Measurements from ENCODE around the gene PRODH. TPM values are rescaled to one million over a fixed set of nuclear protein-coding genes. Genes with fewer than 3 reads are reported as not detected.
"Not testable (repeated sequence)": the region's sequence is repeated elsewhere in the genome, so short reads cannot be mapped to it uniquely, and the experiment has no call there.

The PRODH gene
- polyA plus RNA-seq, 2 donors: 6.9 to 13.5 TPM

GRCh38 chr22:18934688-18935087, 1.4 kb downstream of the PRODH start:
- WGBS, 2 donors: no CpG with 5 or more reads among the region's 7 CpGs
- not testable (repeated sequence) for H3K27ac ChIP-seq (ENCODE audit: low read depth in 2 of 2, low read length in 1 of 2); H3K4me3 ChIP-seq (ENCODE audit: low read depth in 1 of 2, low read length in 2 of 2)

GRCh38 chr22:18933914-18934313, 2.2 kb downstream of the PRODH start:
- Histone ChIP-seq H3K36me3 (ENCODE audit: control insufficient read depth in 2 of 2, insufficient read depth in 2 of 2, low read length in 1 of 2) (no peaks in the 10 kb centered on the region), H3K27me3 (ENCODE audit: control insufficient read depth in 1 of 2, insufficient read depth in 2 of 2, low read length in 2 of 2) (no peaks in the 10 kb centered on the region), H3K9me3 (ENCODE audit: control insufficient read depth in 2 of 2, insufficient read depth in 1 of 2, low read depth in 1 of 2, low read length in 1 of 2) (no peaks in the 10 kb centered on the region), H3K27ac (ENCODE audit: low read depth in 2 of 2, low read length in 1 of 2) (no peak overlapping the region), H3K4me3 (ENCODE audit: low read depth in 1 of 2, low read length in 2 of 2) (no peak overlapping the region), H3K4me1 (ENCODE audit: control insufficient read depth in 2 of 2, insufficient read depth in 2 of 2, low read length in 1 of 2) (no peaks in the 10 kb centered on the region)
- no CpG with 5 or more reads among the region's 7 CpGs for WGBS, 2 donors

More at GRCh38 chr22:18934688-18935087, 1.4 kb downstream of the PRODH start:
- not testable (repeated sequence) for H3K27me3 ChIP-seq (ENCODE audit: control insufficient read depth in 1 of 2, insufficient read depth in 2 of 2, low read length in 2 of 2); H3K9me3 ChIP-seq (ENCODE audit: control insufficient read depth in 2 of 2, insufficient read depth in 1 of 2, low read depth in 1 of 2, low read length in 1 of 2); H3K36me3 ChIP-seq (ENCODE audit: control insufficient read depth in 2 of 2, insufficient read depth in 2 of 2, low read length in 1 of 2); H3K4me1 ChIP-seq (ENCODE audit: control insufficient read depth in 2 of 2, insufficient read depth in 2 of 2, low read length in 1 of 2)

GRCh38 chr22:18931905-18932652, 4.0 kb downstream of the PRODH start:
- H3K27ac ChIP-seq (ENCODE audit: low read depth in 2 of 2, low read length in 1 of 2): no peak overlapping the region
- H3K27me3 ChIP-seq (ENCODE audit: control insufficient read depth in 1 of 2, insufficient read depth in 2 of 2, low read length in 2 of 2): no peaks in the 10 kb centered on the region
- no peaks in the 10 kb centered on the region for H3K36me3 ChIP-seq (ENCODE audit: control insufficient read depth in 2 of 2, insufficient read depth in 2 of 2, low read length in 1 of 2)
- H3K9me3 ChIP-seq (ENCODE audit: control insufficient read depth in 2 of 2, insufficient read depth in 1 of 2, low read depth in 1 of 2, low read length in 1 of 2): no peaks in the 10 kb centered on the region
- no peaks in the 10 kb centered on the region for H3K4me1 ChIP-seq (ENCODE audit: control insufficient read depth in 2 of 2, insufficient read depth in 2 of 2, low read length in 1 of 2)
- no peak overlapping the region for H3K4me3 ChIP-seq (ENCODE audit: low read depth in 1 of 2, low read length in 2 of 2)
- no CpG with 5 or more reads among the region's 16 CpGs for WGBS, 2 donors

- Histone ChIP-seq H3K4me1 (ENCODE audit: control insufficient read depth in 2 of 2, insufficient read depth in 2 of 2, low read length in 1 of 2) (no peaks in the 10 kb centered on the region), H3K27ac (ENCODE audit: low read depth in 2 of 2, low read length in 1 of 2) (no peak overlapping the region), H3K4me3 (ENCODE audit: low read depth in 1 of 2, low read length in 2 of 2) (no peak overlapping the region), H3K9me3 (ENCODE audit: control insufficient read depth in 2 of 2, insufficient read depth in 1 of 2, low read depth in 1 of 2, low read length in 1 of 2) (no peaks in the 10 kb centered on the region), H3K36me3 (ENCODE audit: control insufficient read depth in 2 of 2, insufficient read depth in 2 of 2, low read length in 1 of 2) (no peaks in the 10 kb centered on the region), H3K27me3 (ENCODE audit: control insufficient read depth in 1 of 2, insufficient read depth in 2 of 2, low read length in 2 of 2) (no peaks in the 10 kb centered on the region)
- 20% methylated on average over 2 of the region's 5 CpGs; no CpG with 5 or more reads in 1 of the 2 donors for WGBS, 2 donors
Observed at GRCh38 chr22:18929459-18929858, 6.6 kb downstream of the PRODH start.

DNA sequence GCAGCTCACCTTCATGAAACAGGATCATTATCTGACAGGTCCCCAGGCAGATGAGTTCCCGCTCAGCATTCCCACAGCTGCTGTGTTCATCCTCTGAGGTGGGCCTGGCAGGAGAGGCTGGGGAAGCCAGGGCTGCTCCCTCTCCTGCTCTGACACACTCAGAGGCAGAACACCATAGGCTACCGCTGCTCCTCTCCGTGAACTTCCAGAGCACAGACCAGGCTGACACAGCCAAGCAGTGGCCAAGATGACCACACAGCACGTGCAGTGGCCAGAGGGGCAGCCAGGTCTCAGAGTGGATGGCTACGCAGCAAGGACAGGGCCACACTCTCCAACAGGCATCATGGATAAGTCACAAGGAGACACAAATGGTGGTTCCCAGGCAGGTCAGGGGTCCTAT, 8.5 kb downstream of the PRODH start:
- no peaks in the 10 kb centered on the region for H3K27me3 ChIP-seq (ENCODE audit: control insufficient read depth in 1 of 2, insufficient read depth in 2 of 2, low read length in 2 of 2)
- no peaks in the 10 kb centered on the region for H3K4me1 ChIP-seq (ENCODE audit: control insufficient read depth in 2 of 2, insufficient read depth in 2 of 2, low read length in 1 of 2)
- WGBS, 2 donors: no CpG with 5 or more reads among the region's 5 CpGs
- H3K27ac ChIP-seq (ENCODE audit: low read depth in 2 of 2, low read length in 1 of 2): no peak overlapping the region
- no peaks in the 10 kb centered on the region for H3K36me3 ChIP-seq (ENCODE audit: control insufficient read depth in 2 of 2, insufficient read depth in 2 of 2, low read length in 1 of 2)
- no peaks in the 10 kb centered on the region for H3K9me3 ChIP-seq (ENCODE audit: control insufficient read depth in 2 of 2, insufficient read depth in 1 of 2, low read depth in 1 of 2, low read length in 1 of 2)
- no peak overlapping the region for H3K4me3 ChIP-seq (ENCODE audit: low read depth in 1 of 2, low read length in 2 of 2)

DNA sequence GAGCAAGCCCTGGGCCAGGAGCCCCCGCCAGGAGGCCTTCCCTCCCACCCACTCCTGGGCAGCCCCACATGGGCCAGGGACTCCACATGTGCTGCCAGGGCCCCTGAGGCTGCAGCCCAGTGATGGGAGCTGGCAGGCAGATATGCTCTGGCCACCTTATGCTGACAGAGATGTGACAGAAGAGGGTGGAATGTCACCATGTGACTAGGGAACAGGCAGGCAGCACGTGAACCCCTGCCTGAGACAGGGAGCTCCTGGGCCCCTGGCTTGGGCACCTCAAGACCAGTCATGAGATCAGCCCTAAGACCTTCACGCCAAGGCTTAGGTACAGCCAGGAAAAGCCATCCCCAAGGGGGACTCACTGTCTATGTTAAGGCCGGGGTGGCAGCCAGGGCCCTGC, 9.1 kb downstream of the PRODH start:
- Histone ChIP-seq H3K27ac (ENCODE audit: low read depth in 2 of 2, low read length in 1 of 2) (no peak overlapping the region), H3K9me3 (ENCODE audit: control insufficient read depth in 2 of 2, insufficient read depth in 1 of 2, low read depth in 1 of 2, low read length in 1 of 2) (no peaks in the 10 kb centered on the region), H3K4me1 (ENCODE audit: control insufficient read depth in 2 of 2, insufficient read depth in 2 of 2, low read length in 1 of 2) (no peaks in the 10 kb centered on the region), H3K27me3 (ENCODE audit: control insufficient read depth in 1 of 2, insufficient read depth in 2 of 2, low read length in 2 of 2) (no peaks in the 10 kb centered on the region), H3K4me3 (ENCODE audit: low read depth in 1 of 2, low read length in 2 of 2) (no peak overlapping the region), H3K36me3 (ENCODE audit: control insufficient read depth in 2 of 2, insufficient read depth in 2 of 2, low read length in 1 of 2) (no peaks in the 10 kb centered on the region)
- no CpG with 5 or more reads among the region's 4 CpGs for WGBS, 2 donors

DNA sequence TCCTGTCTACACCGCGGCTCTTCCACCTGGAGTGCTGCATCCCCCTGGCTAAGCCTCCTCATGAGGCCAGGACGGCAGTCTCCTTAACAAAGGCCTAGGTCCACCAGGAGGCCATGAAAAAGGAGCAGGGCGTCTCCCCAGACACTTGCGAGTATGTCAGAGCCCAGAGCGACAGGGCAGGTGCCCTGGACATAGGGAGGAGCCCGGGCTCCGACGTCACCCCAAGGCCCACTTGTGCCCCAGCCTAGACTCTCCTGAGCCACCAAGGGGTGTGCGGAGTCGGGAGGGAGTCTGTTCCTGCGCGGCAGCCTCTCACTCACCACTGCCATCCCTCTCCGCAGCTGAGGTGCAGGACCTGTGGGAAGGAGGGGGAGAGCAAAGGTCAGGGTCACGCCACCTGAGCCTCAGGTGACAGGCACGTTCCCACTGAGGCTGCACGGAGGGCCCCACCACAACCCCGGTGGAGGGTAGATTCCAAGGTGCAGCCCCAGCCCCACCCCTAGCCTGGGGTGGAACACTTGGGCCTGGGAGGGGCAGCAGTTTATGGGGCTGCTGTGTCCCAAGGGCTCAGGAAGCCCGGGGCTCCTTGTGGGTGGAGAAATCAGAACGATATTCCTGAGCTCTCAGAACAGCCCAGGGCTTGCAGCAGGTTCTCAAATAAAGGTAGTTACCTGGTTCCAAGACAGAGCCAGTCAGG, 10.6 kb downstream of the PRODH start:
- H3K9me3 ChIP-seq (ENCODE audit: control insufficient read depth in 2 of 2, insufficient read depth in 1 of 2, low read depth in 1 of 2, low read length in 1 of 2): no peaks in the 10 kb centered on the region
- no peaks in the 10 kb centered on the region for H3K36me3 ChIP-seq (ENCODE audit: control insufficient read depth in 2 of 2, insufficient read depth in 2 of 2, low read length in 1 of 2)
- H3K27ac ChIP-seq (ENCODE audit: low read depth in 2 of 2, low read length in 1 of 2): no peak overlapping the region
- H3K4me3 ChIP-seq (ENCODE audit: low read depth in 1 of 2, low read length in 2 of 2): no peak overlapping the region
- WGBS, 2 donors: no CpG with 5 or more reads among the region's 20 CpGs
- no peaks in the 10 kb centered on the region for H3K4me1 ChIP-seq (ENCODE audit: control insufficient read depth in 2 of 2, insufficient read depth in 2 of 2, low read length in 1 of 2)
- H3K27me3 ChIP-seq (ENCODE audit: control insufficient read depth in 1 of 2, insufficient read depth in 2 of 2, low read length in 2 of 2): no peaks in the 10 kb centered on the region

DNA sequence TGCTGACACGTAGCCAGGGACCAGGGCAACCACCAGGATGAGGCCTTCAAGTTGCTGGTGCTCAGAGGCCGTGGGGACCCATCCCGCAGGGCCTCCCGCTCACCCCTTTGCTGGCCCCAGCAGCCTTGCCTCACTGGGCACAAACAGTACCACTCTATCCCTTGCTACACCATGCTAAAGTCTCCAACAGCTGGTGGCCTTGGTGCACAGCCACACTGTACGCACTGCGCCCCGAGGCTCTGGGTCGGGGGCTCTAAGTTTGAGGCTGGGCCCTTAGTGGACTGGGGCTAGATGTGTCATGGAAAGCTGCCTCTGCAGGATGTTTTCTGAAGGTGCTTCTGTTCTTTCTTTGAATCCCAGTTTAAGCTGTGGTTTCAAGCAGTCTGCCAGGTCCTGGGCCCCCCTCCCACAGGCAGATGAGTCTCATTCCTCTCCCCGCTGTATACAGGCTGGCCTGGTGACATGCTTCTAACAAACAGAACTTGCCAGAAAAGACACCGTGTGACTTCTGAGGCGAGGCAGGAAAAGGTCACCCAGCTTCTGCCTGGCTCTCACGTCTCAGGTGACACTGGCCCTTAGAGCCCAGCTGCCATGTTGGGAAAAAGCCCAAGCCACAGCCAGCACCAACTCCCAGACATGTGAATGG, 15.7 kb downstream of the PRODH start:
- H3K4me3 ChIP-seq (ENCODE audit: low read depth in 1 of 2, low read length in 2 of 2); H3K27me3 ChIP-seq (ENCODE audit: control insufficient read depth in 1 of 2, insufficient read depth in 2 of 2, low read length in 2 of 2); H3K9me3 ChIP-seq (ENCODE audit: control insufficient read depth in 2 of 2, insufficient read depth in 1 of 2, low read depth in 1 of 2, low read length in 1 of 2); H3K4me1 ChIP-seq (ENCODE audit: control insufficient read depth in 2 of 2, insufficient read depth in 2 of 2, low read length in 1 of 2); H3K27ac ChIP-seq (ENCODE audit: low read depth in 2 of 2, low read length in 1 of 2); H3K36me3 ChIP-seq (ENCODE audit: control insufficient read depth in 2 of 2, insufficient read depth in 2 of 2, low read length in 1 of 2): not testable (repeated sequence)
- no CpG with 5 or more reads among the region's 12 CpGs for WGBS, 2 donors

DNA sequence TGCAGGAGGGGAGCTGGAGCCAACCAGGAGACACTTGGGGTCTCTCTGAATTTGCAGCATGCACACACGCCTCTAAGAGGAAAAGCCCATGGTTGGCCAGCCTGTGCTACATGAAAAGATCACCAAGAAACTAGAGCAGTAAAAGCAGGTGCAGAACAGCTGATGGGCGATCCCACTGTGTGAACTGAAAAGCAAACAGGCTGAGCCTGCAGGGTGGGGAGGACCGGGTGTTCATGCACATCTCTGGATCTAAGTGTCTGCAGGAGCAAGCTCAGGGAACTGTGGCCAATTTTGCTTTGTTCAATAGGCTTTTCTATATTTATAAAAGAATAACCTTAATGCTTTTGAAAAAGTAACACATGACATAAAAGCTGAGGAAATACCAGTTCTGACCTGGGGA, 18.3 kb downstream of the PRODH start:
- H3K36me3 ChIP-seq (ENCODE audit: control insufficient read depth in 2 of 2, insufficient read depth in 2 of 2, low read length in 1 of 2); H3K27ac ChIP-seq (ENCODE audit: low read depth in 2 of 2, low read length in 1 of 2); H3K27me3 ChIP-seq (ENCODE audit: control insufficient read depth in 1 of 2, insufficient read depth in 2 of 2, low read length in 2 of 2); H3K4me1 ChIP-seq (ENCODE audit: control insufficient read depth in 2 of 2, insufficient read depth in 2 of 2, low read length in 1 of 2); H3K9me3 ChIP-seq (ENCODE audit: control insufficient read depth in 2 of 2, insufficient read depth in 1 of 2, low read depth in 1 of 2, low read length in 1 of 2); H3K4me3 ChIP-seq (ENCODE audit: low read depth in 1 of 2, low read length in 2 of 2): not testable (repeated sequence)
- WGBS, 2 donors: 29 to 100% methylated on average over 1 of the region's 3 CpGs

Measured in esophagus (tissue), 2 donors.